ENCODE data around the gene WDR36.

WDR36 gene

GRCh38 chr5:111092062-111092853 is at the start of gene WDR36:
Gene WDR36, plus strand, starts transcription at chr5:111092348. Its CDS starts 109 bp downstream, at chr5:111092457.
- peak; percentile 91 for DNase-seq (ENCODE audit: low spot score)

- no peak for DNase-seq (ENCODE audit: low spot score)
Observed at GRCh38 chr5:111043712-111044506, 48.2 kb upstream of the WDR36 start.

GRCh38 chr5:111058064-111058463 is 34.1 kb upstream of the WDR36 start:
- no peak for DNase-seq (ENCODE audit: low spot score)

- no peak for DNase-seq (ENCODE audit: low spot score)
Observed at GRCh38 chr5:111060169-111060568, 32.0 kb upstream of the WDR36 start.

- DNase-seq (ENCODE audit: low spot score), result no peak
Observed at GRCh38 chr5:111061618-111062017, 30.5 kb upstream of the WDR36 start.

- no peak for DNase-seq (ENCODE audit: low spot score)
Observed at GRCh38 chr5:111063709-111064322, 28.3 kb upstream of the WDR36 start.

GRCh38 chr5:111066261-111066938 is 25.7 kb upstream of the WDR36 start:
- no peak for DNase-seq (ENCODE audit: low spot score)

- no peak for DNase-seq (ENCODE audit: low spot score)
Observed at GRCh38 chr5:111068213-111068612, 23.9 kb upstream of the WDR36 start.

GRCh38 chr5:111069839-111070238 is 22.3 kb upstream of the WDR36 start:
- DNase-seq (ENCODE audit: low spot score), result peak; percentile 11

GRCh38 chr5:111070272-111071134 is 21.6 kb upstream of the WDR36 start:
- peak; percentile 49 for DNase-seq (ENCODE audit: low spot score)

- no peak for DNase-seq (ENCODE audit: low spot score)
Observed at GRCh38 chr5:111071413-111071812, 20.7 kb upstream of the WDR36 start, which contains the start of gene TSLP. Gene TSLP, plus strand, starts transcription at chr5:111071713. Its CDS starts 178 bp downstream, at chr5:111071891.

GRCh38 chr5:111072949-111073682 is 19.0 kb upstream of the WDR36 start:
- DNase-seq (ENCODE audit: low spot score), result peak; percentile 50

- DNase-seq (ENCODE audit: low spot score), result no peak
Observed at GRCh38 chr5:111074244-111074643, 17.9 kb upstream of the WDR36 start.

GRCh38 chr5:111075520-111075919 is 16.6 kb upstream of the WDR36 start:
- DNase-seq (ENCODE audit: low spot score), result peak; percentile 77

GRCh38 chr5:111076091-111076490 is 16.1 kb upstream of the WDR36 start:
- no peak for DNase-seq (ENCODE audit: low spot score)

- no peak for DNase-seq (ENCODE audit: low spot score)
Observed at GRCh38 chr5:111077678-111078077, 14.5 kb upstream of the WDR36 start.

- no peak for DNase-seq (ENCODE audit: low spot score)
Observed at GRCh38 chr5:111079846-111080245, 12.3 kb upstream of the WDR36 start.

- no peak for DNase-seq (ENCODE audit: low spot score)
Observed at GRCh38 chr5:111083323-111083722, 8.8 kb upstream of the WDR36 start.

GRCh38 chr5:111095982-111096381 is 3.8 kb downstream of the WDR36 start:
- DNase-seq (ENCODE audit: low spot score), result no peak

- DNase-seq (ENCODE audit: low spot score), result no peak
Observed at GRCh38 chr5:111099058-111099778, 7.1 kb downstream of the WDR36 start.

All from GM03348 (cell line).